Endothelial cell of umbilical vein (primary cell): ENCODE measurements around the gene IGF2R. TPM values are rescaled to one million over a fixed set of nuclear protein-coding genes. Genes with fewer than 3 reads are reported as not detected.
"Not testable (repeated sequence)": the region's sequence is repeated elsewhere in the genome, so short reads cannot be mapped to it uniquely, and the experiment has no call there.

Experiments
- BruUV-seq: library from RNA; stranded (reverse); fragments of 400-500 nt; replicated peaks from 2 replicates; lab custom pipeline; 2021; lab: Mats Ljungman, UMichigan
- CTCF ChIA-PET: fragments of 300-600, 350-600 bp; sonication (Branson Sonifier 250); formaldehyde crosslinking; loops from one replicate; lab custom pipeline; 2021; ENCODE audit warnings: antibody characterized with exemption, inconsistent platforms; lab: Charles Lee
- POLR2A ChIA-PET: fragments of 300-600, 350-600 bp; sonication (Branson Sonifier 250); formaldehyde crosslinking; loops from one replicate; lab custom pipeline; 2021; ENCODE audit warnings: antibody characterized with exemption, inconsistent platforms; lab: Charles Lee
- DNase-seq: peaks from one replicate; pipeline ENCODE4 v3.0.0-alpha.2; 2011; ENCODE audit warnings: low read depth, low spot score
- FAIRE-seq: peaks from 2 replicates; lab custom pipeline; 2011; peaks lifted over from hg19 to GRCh38; lab: Jason Lieb, UNC
- H2AFZ ChIP-seq: 2 replicates; pipeline ENCODE4 v1.6.0; 2012; ENCODE audit warnings: low read depth, low read length, control low read depth, inconsistent platforms
- H3K27ac ChIP-seq: 2 replicates; pipeline ENCODE4 v1.5.1; 2011; ENCODE audit warnings: low read depth, mild to moderate bottlenecking, control low read depth, low read length, moderate library complexity; ENCODE audit not compliant: insufficient read depth
- H3K27me3 ChIP-seq, 2 experiments: 2 replicates each; pipeline versions ENCODE4 v1.6.0 to v1.6.1; 2011; ENCODE audit warnings: low read length in 2 of 2, mixed read lengths in 1 of 2; ENCODE audit not compliant: control insufficient read depth in 2 of 2, insufficient read depth in 2 of 2
- H3K36me3 ChIP-seq, 2 experiments: 2 replicates in 1 of 2; 3 replicates in 1 of 2; pipeline ENCODE4 v1.5.1; 2011; ENCODE audit warnings: low read length in 2 of 2, mild to moderate bottlenecking in 1 of 2, moderate library complexity in 1 of 2; ENCODE audit not compliant: control insufficient read depth in 2 of 2, insufficient read depth in 2 of 2; ENCODE audit errors: extremely low read depth in 1 of 2
- H3K4me1 ChIP-seq: 3 replicates; pipeline ENCODE4 v1.5.1; 2011; ENCODE audit warnings: mild to moderate bottlenecking, low read length; ENCODE audit not compliant: control insufficient read depth, insufficient read depth; ENCODE audit errors: extremely low read depth
- H3K4me2 ChIP-seq: 2 replicates; pipeline ENCODE4 v1.6.1; 2011; ENCODE audit warnings: low read length, control low read depth, mixed read lengths; ENCODE audit not compliant: insufficient read depth
- H3K4me3 ChIP-seq, 3 experiments: fragments of 200-600 bp in 1 of 3; sonication (generic), shearing (Covaris generic) in 1 of 3; replicated peaks in 1 of 3; 2 replicates each; pipeline ENCODE4 v1.5.1; 2011 to 2016; ENCODE audit warnings: control low read depth in 3 of 3, low read length in 3 of 3, mild to moderate bottlenecking in 2 of 3, inconsistent platforms in 1 of 3, low read depth in 1 of 3, moderate library complexity in 1 of 3; ENCODE audit not compliant: insufficient read depth in 1 of 3
- H3K79me2 ChIP-seq: 2 replicates; pipeline ENCODE4 v1.6.0; 2012; ENCODE audit warnings: low read length, inconsistent platforms; ENCODE audit not compliant: control insufficient read depth, insufficient read depth
- H3K9ac ChIP-seq: replicated peaks from 2 replicates; pipeline ENCODE3; 2011; ENCODE audit warnings: low read length, control low read depth; ENCODE audit not compliant: insufficient read depth; ENCODE audit errors: extremely low read depth
- H3K9me1 ChIP-seq: replicated peaks from 3 replicates; pipeline ENCODE4 v1.6.0; 2011; ENCODE audit warnings: mild to moderate bottlenecking, low read length; ENCODE audit not compliant: control insufficient read depth, insufficient read depth; ENCODE audit errors: extremely low read depth
- H3K9me3 ChIP-seq: replicated peaks from 2 replicates; pipeline ENCODE4 v1.5.1; 2012; ENCODE audit warnings: low read length, inconsistent platforms; ENCODE audit not compliant: control insufficient read depth, insufficient read depth
- H4K20me1 ChIP-seq: replicated peaks from 2 replicates; pipeline ENCODE3; 2011; ENCODE audit warnings: mild to moderate bottlenecking, low read length; ENCODE audit not compliant: control insufficient read depth, insufficient read depth; ENCODE audit errors: extremely low read depth
- CTCF ChIP-seq, 2 donors: IDR thresholded peaks; 1 replicate in 1 of 2; 2 replicates in 1 of 2; pipeline ENCODE4 v1.5.1; 2011; ENCODE audit warnings: low read length in 2 of 2, mild to moderate bottlenecking in 2 of 2, moderate library complexity in 2 of 2, control low read depth in 1 of 2, inconsistent platforms in 1 of 2, low read depth in 1 of 2; ENCODE audit not compliant: insufficient read depth in 1 of 2; ENCODE audit errors: extremely low read depth in 1 of 2
- EZH2 ChIP-seq: IDR thresholded peaks from 2 replicates; pipeline ENCODE4 v1.6.1; 2012; ENCODE audit warnings: borderline replicate concordance, low read depth, mild to moderate bottlenecking, moderate library complexity, low read length, inconsistent platforms; ENCODE audit not compliant: severe bottlenecking
- FOS ChIP-seq: IDR thresholded peaks from 2 replicates; pipeline ENCODE4 v1.6.1; 2011; ENCODE audit warnings: mild to moderate bottlenecking, low read length, moderate library complexity, borderline replicate concordance; ENCODE audit not compliant: insufficient read depth
- GATA2 ChIP-seq: IDR thresholded peaks from 2 replicates; pipeline ENCODE4 v1.7.0; 2011; ENCODE audit warnings: low read depth, mild to moderate bottlenecking, moderate library complexity, mixed read lengths, low read length; ENCODE audit not compliant: insufficient read length, insufficient read depth
- JUN ChIP-seq: IDR thresholded peaks from 2 replicates; pipeline ENCODE4 v1.6.1; 2011; ENCODE audit warnings: borderline replicate concordance, low read depth; ENCODE audit not compliant: insufficient read length, insufficient read depth
- MAX ChIP-seq: IDR thresholded peaks from 2 replicates; pipeline ENCODE4 v1.6.1; 2011; ENCODE audit not compliant: insufficient read depth, insufficient read length
- MYC ChIP-seq: IDR thresholded peaks from one replicate; pipeline ENCODE4 v1.6.1; 2011; ENCODE audit warnings: mild to moderate bottlenecking, low read depth, low read length
- POLR2A ChIP-seq: IDR thresholded peaks from 2 replicates; pipeline ENCODE4 v1.6.1; 2012; ENCODE audit warnings: low read depth, mild to moderate bottlenecking, control low read depth, low read length
- POLR2AphosphoS5 ChIP-seq: IDR thresholded peaks from 2 replicates; pipeline ENCODE4 v1.6.1; 2012; ENCODE audit warnings: low read depth, mild to moderate bottlenecking, control low read depth, low read length, moderate library complexity; ENCODE audit not compliant: insufficient read depth
- dilution Hi-C: fragments of 300-500 bp; cut with MboI; formaldehyde crosslinking; loops from one replicate; pipeline ENCODE4 v1.15.0; 2019; ENCODE audit warnings: low sequenced_read_pairs; ENCODE audit not compliant: extremely low pct_ligation_motif_present
- intact Hi-C: fragments of 100-400 bp; cut with micrococcal nuclease; formaldehyde crosslinking; loops from one replicate; pipeline ENCODE4 v1.10.0; 2022
- polyA plus RNA-seq, 4 experiments: library from polyadenylated mRNA; depleted of rRNA in 3 of 4; stranded (reverse) in 3 of 4; unstranded in 1 of 4; fragments of >200 nt; gene quantifications; 2 replicates each; pipeline versions ENCODE4 v1.2.1 to v1.2.3, GENCODE V29; 2011 to 2012; ENCODE audit warnings: missing spikeins in 1 of 4
- total RNA-seq: library from RNA; stranded (reverse); gene quantifications from 2 replicates; pipeline ENCODE4 v1.2.3, GENCODE V29; 2021

IGF2R gene
- total and polyA plus RNA-seq, 2 donors (not counting 3 experiments of a cell fraction or from before 2014, with no cell fraction given), result 16.3 to 60.2 TPM

- intact Hi-C loops, result loop anchor here (5.0 kb wide), 1 partner anchor 121 kb away; no protein-coding TSS in a partner anchor
Observed at GRCh38 chr6:159966339-159966738, 2.5 kb upstream of the IGF2R start.

GRCh38 chr6:159966981-159967380 is 1.9 kb upstream of the IGF2R start:
- ChIA-PET POLR2A (no interaction called here), CTCF (interaction anchor here (0.5 to 1.5 kb wide), 3 partner anchors 10 to 189 kb away, joined by 3 to 4 read pairs (median 3); no protein-coding TSS in a partner anchor)
- Histone ChIP-seq H3K9me3 (no peaks in the 10 kb centered on the region), H3K27me3 (peaks cover 10 to 17% of the 10 kb centered on the region in 2 experiments), H3K4me3 (no peak overlapping the region), H2AFZ (no peak overlapping the region), H3K4me1 (peaks cover 8% of the 10 kb centered on the region), H3K27ac (no peak overlapping the region), H3K4me2 (no peak overlapping the region), H4K20me1 (peaks cover 3% of the 10 kb centered on the region), H3K36me3 (no peaks in the 10 kb centered on the region), H3K9ac (no peak overlapping the region), H3K9me1 (no peaks in the 10 kb centered on the region), H3K79me2 (peaks cover 5% of the 10 kb centered on the region)
- TF ChIP-seq MYC, result no peak
- no peak for TF ChIP-seq MAX
- no peak for TF ChIP-seq CTCF (IDR thresholded peaks at IDR 0.05; ENCODE audit: extremely low read depth in 1 of 2, insufficient read depth in 1 of 2, low read depth in 1 of 2, low read length in 2 of 2)
- TF ChIP-seq EZH2, result no peak
- no peak for TF ChIP-seq GATA2
- TF ChIP-seq POLR2AphosphoS5, result no peak
- no peak for TF ChIP-seq JUN
- TF ChIP-seq FOS, result no peak
- BruUV-seq, result no TSS peak
- dilution Hi-C loops (no loop called here), intact Hi-C loops (loop anchor here (5.0 kb wide), 1 partner anchor 120 kb away; no protein-coding TSS in a partner anchor)
- FAIRE-seq (no peak), DNase-seq (no peak)

More at GRCh38 chr6:159966339-159966738, 2.5 kb upstream of the IGF2R start:
- Histone ChIP-seq H3K36me3 (no peaks in the 10 kb centered on the region), H2AFZ (no peak overlapping the region), H3K4me1 (peaks cover 8% of the 10 kb centered on the region), H3K4me2 (no peak overlapping the region), H3K9me1 (no peaks in the 10 kb centered on the region), H3K79me2 (peaks cover 5% of the 10 kb centered on the region), H3K27me3 (peaks cover 10 to 21% of the 10 kb centered on the region in 2 experiments), H3K9ac (no peak overlapping the region), H3K9me3 (no peaks in the 10 kb centered on the region), H3K27ac (no peak overlapping the region), H4K20me1 (peaks cover 3% of the 10 kb centered on the region), H3K4me3 (no peak overlapping the region)
- POLR2A ChIA-PET, result no interaction called here
- FAIRE-seq (no peak), DNase-seq (no peak)
- CTCF ChIA-PET, result no interaction called here
- TF ChIP-seq POLR2A, result no peak
- dilution Hi-C loops, result no loop called here
- BruUV-seq, result no TSS peak

- H3K9ac ChIP-seq, H3K79me2 ChIP-seq, H3K27ac ChIP-seq, dilution Hi-C loops, FAIRE-seq, H3K4me2 ChIP-seq, H3K9me3 ChIP-seq, H3K4me3 ChIP-seq, H3K36me3 ChIP-seq, H3K9me1 ChIP-seq, BruUV-seq, H3K4me1 ChIP-seq, H2AFZ ChIP-seq, DNase-seq, H4K20me1 ChIP-seq: not testable (repeated sequence)
- intact Hi-C loops, result loop anchor here (1.0 to 5.0 kb wide), 2 partner anchors 120 to 178 kb away; partner anchors contain the start of gene TCP1
- POLR2A ChIA-PET, result interaction anchor here (0.9 kb wide), 1 partner anchor 865 kb away, joined by 3 read pairs; no protein-coding TSS in a partner anchor
- peaks cover 8 to 14% of the 10 kb centered on the region in 2 experiments for H3K27me3 ChIP-seq
- CTCF ChIA-PET, result interaction anchor here (0.5 to 1.5 kb wide), 5 partner anchors 9 to 190 kb away, joined by 3 to 5 read pairs (median 3); no protein-coding TSS in a partner anchor
Observed at GRCh38 chr6:159967621-159968020, 1.3 kb upstream of the IGF2R start.
